ACC112 (cell line): ENCODE results near the gene PRSS12.
"Not testable (repeated sequence)": the region's sequence is repeated elsewhere in the genome, so short reads cannot be mapped to it uniquely, and the experiment has no call there.

Source experiments
- H2AFZ ChIP-seq: fragments of 200-600 bp; sonication (generic); one replicate; pipeline ENCODE4 v1.6.0; 2017; ENCODE audit warnings: antibody characterized with exemption, low read length; ENCODE audit not compliant: unreplicated experiment
- H3K27ac ChIP-seq: fragments of 200-600 bp; sonication (generic); 2 replicates; pipeline ENCODE4 v1.5.1; 2014; ENCODE audit warnings: low read depth, mild to moderate bottlenecking, antibody characterized with exemption, low read length, moderate library complexity
- H3K27me3 ChIP-seq: fragments of 200-600 bp; sonication (generic); 2 replicates; pipeline ENCODE4 v1.6.1; 2014; ENCODE audit warnings: mild to moderate bottlenecking, antibody characterized with exemption, low read length, moderate library complexity, mixed read lengths; ENCODE audit not compliant: insufficient read depth
- H3K36me3 ChIP-seq: fragments of 200-600 bp; sonication (generic); 2 replicates; pipeline ENCODE4 v1.6.1; 2016; ENCODE audit warnings: mild to moderate bottlenecking, antibody characterized with exemption, low read length, moderate library complexity, mixed read lengths; ENCODE audit not compliant: insufficient read depth
- H3K4me1 ChIP-seq: fragments of 200-600 bp; sonication (generic); one replicate; pipeline ENCODE4 v1.6.1; 2016; ENCODE audit warnings: low read length, mixed read lengths; ENCODE audit not compliant: insufficient read depth, unreplicated experiment, control insufficient read depth
- H3K4me3 ChIP-seq: fragments of 200-600 bp; sonication (generic); 2 replicates; pipeline ENCODE4 v1.5.1; 2014; ENCODE audit warnings: mild to moderate bottlenecking, low read depth, low read length
- H3K79me2 ChIP-seq: fragments of 200-600 bp; sonication (generic); one replicate; pipeline ENCODE4 v1.6.0; 2016; ENCODE audit warnings: low read length; ENCODE audit not compliant: control insufficient read depth, unreplicated experiment, insufficient read depth

The PRSS12 gene, protein sequence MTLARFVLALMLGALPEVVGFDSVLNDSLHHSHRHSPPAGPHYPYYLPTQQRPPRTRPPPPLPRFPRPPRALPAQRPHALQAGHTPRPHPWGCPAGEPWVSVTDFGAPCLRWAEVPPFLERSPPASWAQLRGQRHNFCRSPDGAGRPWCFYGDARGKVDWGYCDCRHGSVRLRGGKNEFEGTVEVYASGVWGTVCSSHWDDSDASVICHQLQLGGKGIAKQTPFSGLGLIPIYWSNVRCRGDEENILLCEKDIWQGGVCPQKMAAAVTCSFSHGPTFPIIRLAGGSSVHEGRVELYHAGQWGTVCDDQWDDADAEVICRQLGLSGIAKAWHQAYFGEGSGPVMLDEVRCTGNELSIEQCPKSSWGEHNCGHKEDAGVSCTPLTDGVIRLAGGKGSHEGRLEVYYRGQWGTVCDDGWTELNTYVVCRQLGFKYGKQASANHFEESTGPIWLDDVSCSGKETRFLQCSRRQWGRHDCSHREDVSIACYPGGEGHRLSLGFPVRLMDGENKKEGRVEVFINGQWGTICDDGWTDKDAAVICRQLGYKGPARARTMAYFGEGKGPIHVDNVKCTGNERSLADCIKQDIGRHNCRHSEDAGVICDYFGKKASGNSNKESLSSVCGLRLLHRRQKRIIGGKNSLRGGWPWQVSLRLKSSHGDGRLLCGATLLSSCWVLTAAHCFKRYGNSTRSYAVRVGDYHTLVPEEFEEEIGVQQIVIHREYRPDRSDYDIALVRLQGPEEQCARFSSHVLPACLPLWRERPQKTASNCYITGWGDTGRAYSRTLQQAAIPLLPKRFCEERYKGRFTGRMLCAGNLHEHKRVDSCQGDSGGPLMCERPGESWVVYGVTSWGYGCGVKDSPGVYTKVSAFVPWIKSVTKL

DNA sequence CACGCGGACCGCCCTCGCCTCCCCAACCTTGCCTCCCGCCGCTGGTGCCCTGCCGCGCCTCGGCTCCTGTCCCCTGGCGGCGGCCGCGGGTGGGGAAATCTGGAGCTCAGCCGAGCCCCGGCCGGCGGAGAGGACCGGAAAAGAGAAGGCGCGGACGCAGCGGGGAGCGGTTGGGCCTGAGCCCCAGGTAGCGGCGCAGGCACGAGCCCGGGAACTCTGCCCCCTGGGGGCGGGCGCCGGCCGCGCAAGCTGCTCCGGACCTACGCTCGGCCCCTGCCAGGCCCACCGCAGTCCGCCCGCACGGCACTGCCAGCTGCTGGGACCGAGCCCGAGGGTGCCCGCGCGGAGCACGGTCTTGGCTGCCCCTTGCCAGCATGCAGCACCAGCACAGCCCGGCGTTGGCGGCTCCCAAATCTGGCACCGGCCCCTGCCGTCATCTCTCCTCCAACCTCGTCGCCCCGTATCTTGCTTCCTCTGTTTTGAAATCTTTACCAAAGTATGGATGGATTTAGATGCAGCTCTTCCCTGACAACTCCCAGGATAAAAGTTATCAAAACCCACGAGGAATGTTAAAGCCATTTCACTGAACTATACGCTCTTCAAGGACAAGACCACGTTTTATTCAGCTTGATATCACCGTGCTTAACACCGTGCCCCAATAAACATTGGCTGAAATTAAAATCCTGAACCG lies at the start of gene PRSS12:
TSS of gene PRSS12 (minus strand) at position 161 of the 691 bp plus-strand sequence. CDS start 283 bp downstream, outside the sequence.
- H3K36me3 ChIP-seq: no peaks in the 10 kb centered on the region
- H3K27ac ChIP-seq: no peak within 1 kb of the TSS
- peaks cover 20% of the 10 kb centered on the region for H3K4me1 ChIP-seq
- peak within 1 kb of the TSS; percentile 93 for H3K4me3 ChIP-seq
- peaks cover 12% of the 10 kb centered on the region for H3K79me2 ChIP-seq
- H3K27me3 ChIP-seq: no peaks in the 10 kb centered on the region
- peak within 1 kb of the TSS; percentile 99 for H2AFZ ChIP-seq

DNA sequence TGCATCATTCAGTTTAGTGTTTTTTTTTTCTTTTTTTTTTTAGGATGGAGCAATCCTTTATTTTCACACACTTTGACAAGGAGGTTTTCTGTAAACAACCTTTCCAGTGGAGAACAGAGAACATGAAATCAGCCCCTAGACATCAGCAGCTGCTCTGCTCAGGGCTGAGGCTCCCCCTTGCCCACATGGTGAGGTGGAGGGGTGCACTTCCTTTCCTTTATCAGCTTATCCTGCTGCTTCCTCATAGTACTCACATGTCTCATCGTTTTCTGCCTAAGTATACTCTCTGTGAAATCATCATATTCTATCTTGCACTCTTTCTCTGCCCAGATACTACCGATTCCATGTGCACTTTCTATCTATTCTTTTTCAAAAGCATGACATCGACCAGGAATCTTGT lies 47.6 kb upstream of the PRSS12 start:
- no peaks in the 10 kb centered on the region for H3K4me1 ChIP-seq
- H3K36me3 ChIP-seq: no peaks in the 10 kb centered on the region
- no peak overlapping the region for H2AFZ ChIP-seq
- no peak overlapping the region for H3K27ac ChIP-seq
- no peaks in the 10 kb centered on the region for H3K27me3 ChIP-seq
- no peaks in the 10 kb centered on the region for H3K79me2 ChIP-seq
- H3K4me3 ChIP-seq: no peak overlapping the region

GRCh38 chr4:118399883-118400282 lies 47.1 kb upstream of the PRSS12 start:
- not testable (repeated sequence) for H3K27me3 ChIP-seq, H3K4me1 ChIP-seq, H3K36me3 ChIP-seq, H3K27ac ChIP-seq, H2AFZ ChIP-seq, H3K79me2 ChIP-seq, H3K4me3 ChIP-seq

GRCh38 chr4:118398226-118399090 lies 45.7 kb upstream of the PRSS12 start:
- Histone ChIP-seq H3K4me1 (no peaks in the 10 kb centered on the region), H3K27me3 (no peaks in the 10 kb centered on the region), H3K79me2 (no peaks in the 10 kb centered on the region), H2AFZ (no peak overlapping the region), H3K27ac (no peak overlapping the region), H3K36me3 (no peaks in the 10 kb centered on the region), H3K4me3 (no peak overlapping the region)

GRCh38 chr4:118397623-118397979 lies 44.8 kb upstream of the PRSS12 start:
- Histone ChIP-seq H3K4me3 (no peak overlapping the region), H3K36me3 (no peaks in the 10 kb centered on the region), H3K27me3 (no peaks in the 10 kb centered on the region), H2AFZ (no peak overlapping the region), H3K4me1 (no peaks in the 10 kb centered on the region), H3K79me2 (no peaks in the 10 kb centered on the region), H3K27ac (no peak overlapping the region)

- Histone ChIP-seq H3K27me3 (no peaks in the 10 kb centered on the region), H3K36me3 (no peaks in the 10 kb centered on the region), H3K4me1 (no peaks in the 10 kb centered on the region), H3K27ac (no peak overlapping the region), H3K4me3 (no peak overlapping the region), H3K79me2 (no peaks in the 10 kb centered on the region), H2AFZ (no peak overlapping the region)
These were observed 44.2 kb upstream of the PRSS12 start for GRCh38 chr4:118396881-118397622.

GRCh38 chr4:118395057-118395644 lies 42.3 kb upstream of the PRSS12 start:
- H2AFZ ChIP-seq: peak overlapping the region; percentile 74
- no peaks in the 10 kb centered on the region for H3K79me2 ChIP-seq
- H3K36me3 ChIP-seq: no peaks in the 10 kb centered on the region
- H3K27ac ChIP-seq: no peak overlapping the region
- H3K4me3 ChIP-seq: no peak overlapping the region
- H3K27me3 ChIP-seq: no peaks in the 10 kb centered on the region
- H3K4me1 ChIP-seq: no peaks in the 10 kb centered on the region

GRCh38 chr4:118392509-118392908 lies 39.7 kb upstream of the PRSS12 start:
- H2AFZ ChIP-seq, H3K79me2 ChIP-seq, H3K27ac ChIP-seq, H3K4me3 ChIP-seq, H3K4me1 ChIP-seq, H3K36me3 ChIP-seq, H3K27me3 ChIP-seq: not testable (repeated sequence)

DNA sequence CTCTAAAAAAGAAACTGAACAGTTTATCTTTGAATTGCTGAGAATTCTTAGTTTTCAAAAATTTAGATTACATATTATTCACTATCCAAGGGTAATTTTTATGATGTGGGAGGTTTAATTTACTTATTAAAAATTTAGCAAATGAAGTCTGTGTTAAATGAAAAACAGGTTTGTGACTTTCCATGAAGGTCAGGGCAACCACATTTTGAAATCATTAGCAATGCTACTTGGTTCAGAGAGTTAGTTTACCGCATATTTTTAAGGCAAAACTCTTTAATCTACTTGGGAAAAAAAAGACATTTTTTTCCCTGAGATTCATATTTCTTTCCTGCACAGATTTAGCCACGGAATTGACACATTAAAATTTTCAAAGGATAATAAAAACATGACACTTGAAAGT lies 37.3 kb upstream of the PRSS12 start:
- H3K36me3 ChIP-seq: no peaks in the 10 kb centered on the region
- H3K27ac ChIP-seq: no peak overlapping the region
- H3K27me3 ChIP-seq: no peaks in the 10 kb centered on the region
- no peaks in the 10 kb centered on the region for H3K4me1 ChIP-seq
- H3K79me2 ChIP-seq: no peaks in the 10 kb centered on the region
- H3K4me3 ChIP-seq: no peak overlapping the region
- H2AFZ ChIP-seq: no peak overlapping the region
